Measurements from ENCODE around the gene PTPRA.
"Not testable (repeated sequence)": the region's sequence is repeated elsewhere in the genome, so short reads cannot be mapped to it uniquely, and the experiment has no call there.

PTPRA gene

DNA sequence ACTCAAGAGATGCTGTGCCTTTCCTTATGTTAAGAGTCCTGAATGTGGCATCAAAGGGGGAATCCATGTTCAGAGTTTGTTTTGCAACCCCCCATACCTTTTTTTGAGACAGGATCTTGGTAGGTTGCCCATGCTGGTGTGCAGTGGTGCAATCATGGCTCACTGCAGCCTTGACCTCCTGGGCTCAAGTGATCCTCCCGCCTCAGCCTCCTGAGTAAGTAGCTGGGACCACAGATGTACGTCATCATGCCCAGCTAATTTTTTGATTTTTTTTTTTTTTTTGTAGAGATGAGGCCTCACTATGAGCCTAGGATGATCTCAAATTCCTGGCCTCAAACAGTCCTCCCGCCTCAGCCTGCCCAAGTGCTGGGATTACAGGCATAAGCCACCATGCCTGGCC is 16.5 kb downstream of the PTPRA start:
- no peak for DNase-seq

- no peak for DNase-seq
These were observed 17.5 kb downstream of the PTPRA start for GRCh38 chr20:2890742-2891141.

GRCh38 chr20:2891343-2891742 is 18.1 kb downstream of the PTPRA start:
- DNase-seq = no peak

DNA sequence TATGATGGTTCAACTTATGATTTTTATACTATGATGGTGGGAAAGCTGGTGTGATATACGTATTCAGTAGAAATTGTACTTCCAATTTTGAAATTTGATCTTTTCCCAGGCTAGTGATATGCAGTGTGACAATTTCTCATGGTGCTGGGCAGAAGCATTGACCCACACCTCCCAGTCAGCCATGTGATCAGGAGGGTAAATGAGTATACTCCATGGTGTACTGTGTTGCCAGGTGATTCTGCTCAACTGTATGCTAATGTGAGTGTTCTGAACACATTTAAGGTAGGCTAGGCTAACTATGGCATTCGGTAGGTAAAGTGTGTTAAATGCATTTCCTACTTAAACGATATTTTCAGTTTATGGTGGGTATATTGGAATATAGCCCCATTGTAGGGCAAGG is 19.1 kb downstream of the PTPRA start:
- no peak for DNase-seq

- DNase-seq = no peak
These were observed 20.9 kb downstream of the PTPRA start for GRCh38 chr20:2894221-2894620.

- DNase-seq = not testable (repeated sequence)
These were observed 21.9 kb downstream of the PTPRA start for GRCh38 chr20:2895154-2895553.

GRCh38 chr20:2899243-2899642 is 26.0 kb downstream of the PTPRA start:
- DNase-seq = no peak

DNA sequence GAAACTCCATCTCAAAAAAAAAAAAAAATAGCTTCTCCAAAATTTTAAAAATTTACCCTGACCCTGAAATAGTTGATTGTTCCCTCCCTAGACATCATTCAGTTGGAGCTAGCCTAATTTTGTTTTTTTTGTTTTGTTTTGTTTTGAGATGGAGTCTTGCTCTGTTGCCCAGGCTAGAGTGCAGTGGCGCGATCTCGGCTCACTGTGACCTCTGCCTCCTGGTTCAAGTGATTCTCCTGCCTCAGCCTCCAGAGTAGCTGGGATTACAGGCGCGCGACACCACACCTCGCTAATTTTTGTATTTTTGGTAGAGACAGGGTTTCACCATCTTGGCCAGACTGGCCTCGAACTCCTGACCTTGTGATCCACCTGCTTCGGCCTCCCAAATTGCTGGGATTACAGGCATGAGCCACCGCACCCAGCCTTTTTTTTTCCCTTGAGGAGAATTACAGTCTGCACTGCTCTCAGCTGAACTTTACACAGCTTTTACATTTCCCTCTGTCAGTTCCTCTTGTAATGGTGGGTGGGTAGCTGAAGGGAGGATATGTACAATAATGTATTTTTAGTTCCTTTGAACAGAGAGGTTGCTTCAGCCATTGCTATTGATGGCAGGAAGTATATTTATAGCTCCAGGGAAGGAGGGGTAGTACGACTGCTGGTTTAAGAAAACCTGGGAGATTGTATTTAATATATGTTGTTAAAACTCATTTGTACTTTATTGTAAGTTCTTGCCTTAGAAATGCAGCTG is 27.7 kb downstream of the PTPRA start:
- no peak for DNase-seq

DNA sequence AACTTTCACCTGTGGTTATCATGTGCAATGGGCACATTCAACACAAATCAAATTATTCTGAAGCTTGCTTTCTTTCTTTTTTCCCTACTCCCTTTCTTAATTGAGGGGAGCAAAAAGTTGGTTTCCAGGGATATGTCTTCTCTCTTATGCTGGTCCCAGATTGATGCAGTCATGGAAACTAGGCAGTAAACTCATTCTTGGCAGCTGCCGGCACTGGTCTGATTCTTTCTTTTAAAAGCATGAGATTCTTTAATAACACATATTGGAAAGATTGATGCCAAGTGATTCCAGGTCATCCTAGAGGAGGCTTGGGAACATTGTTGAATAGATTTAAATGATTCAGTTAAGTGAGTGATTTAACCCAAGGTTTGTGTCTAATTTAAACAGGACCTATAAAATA is 29.0 kb downstream of the PTPRA start:
- no peak for DNase-seq

DNA sequence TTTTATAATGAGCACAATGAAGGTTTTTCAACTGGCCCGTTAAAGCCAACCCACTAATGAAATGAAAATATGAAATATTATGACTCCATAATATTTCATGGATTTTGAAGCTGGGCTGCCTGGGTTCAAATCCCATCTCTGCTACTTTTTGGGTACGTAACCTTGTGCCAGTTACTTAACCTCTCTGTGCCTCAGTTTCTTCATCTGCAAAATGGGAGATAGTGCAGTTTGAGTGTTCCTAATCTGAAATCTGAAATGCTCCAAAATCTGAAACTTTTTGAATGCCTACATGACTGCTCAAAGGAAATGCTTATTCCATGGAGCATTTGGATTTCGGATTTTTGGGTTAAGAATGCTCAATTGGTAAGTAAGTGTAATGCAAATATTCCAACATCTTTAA is 29.5 kb downstream of the PTPRA start:
- DNase-seq = no peak

DNA sequence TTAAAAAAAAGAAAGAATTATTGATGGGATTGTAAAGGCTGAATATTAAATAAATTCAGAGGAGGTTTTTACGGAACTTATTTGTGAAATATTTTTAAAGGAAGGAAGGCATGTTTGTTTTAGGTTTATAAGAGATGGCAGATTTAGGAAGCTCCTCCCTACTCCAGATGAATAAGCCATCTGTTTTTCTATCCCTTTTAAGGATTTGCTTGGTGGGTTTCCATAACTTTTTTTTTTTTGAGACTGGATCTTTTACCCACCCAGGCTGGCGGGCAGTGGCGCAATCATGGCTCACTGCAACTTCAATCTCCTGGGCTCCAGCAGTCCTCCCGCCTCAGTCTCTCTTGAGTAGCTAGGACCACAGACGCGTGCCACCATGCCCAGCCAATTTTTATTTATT is 30.4 kb downstream of the PTPRA start:
- DNase-seq = no peak

DNA sequence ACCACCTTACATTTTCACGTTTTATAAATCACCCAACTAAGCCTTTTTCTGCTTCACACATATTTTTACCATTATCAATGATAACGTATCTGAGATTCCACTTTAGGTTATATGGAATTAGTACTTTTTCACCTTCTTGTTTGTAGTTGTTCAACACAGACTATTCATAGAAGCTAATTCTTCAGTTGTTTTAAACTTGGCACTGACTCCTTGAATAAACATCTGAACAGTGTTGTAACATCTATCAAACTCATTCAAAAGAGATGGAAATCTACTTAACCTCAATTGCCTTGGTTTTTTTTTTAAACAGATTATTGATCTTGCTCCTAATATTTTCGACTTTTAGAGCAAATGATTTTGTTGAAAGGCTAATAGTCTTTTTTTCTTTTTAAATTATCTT is 34.2 kb downstream of the PTPRA start:
- DNase-seq = no peak

DNA sequence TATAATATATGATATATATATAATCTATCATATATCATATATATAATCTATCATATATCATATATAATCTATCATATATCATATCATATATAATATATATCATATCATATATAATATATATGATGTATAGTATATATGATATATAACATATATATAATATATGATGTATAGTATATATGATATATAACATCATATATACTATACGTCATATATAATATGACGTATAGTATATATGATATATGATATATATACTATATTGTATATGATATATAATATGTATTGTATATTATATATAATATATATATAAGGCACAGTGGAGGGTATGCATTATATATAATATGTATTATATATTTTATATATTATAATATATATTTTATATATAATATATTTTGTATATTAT is 36.7 kb downstream of the PTPRA start:
- no peak for DNase-seq

GRCh38 chr20:2911200-2911599 is 37.9 kb downstream of the PTPRA start:
- DNase-seq = no peak

GRCh38 chr20:2914160-2914559 is 40.9 kb downstream of the PTPRA start:
- DNase-seq = no peak

- DNase-seq = no peak
These were observed 44.0 kb downstream of the PTPRA start for GRCh38 chr20:2917266-2917665.

GRCh38 chr20:2918096-2919049 is 45.1 kb downstream of the PTPRA start:
- no peak for DNase-seq

GRCh38 chr20:2919518-2920245 is 46.4 kb downstream of the PTPRA start:
- no peak for DNase-seq

DNA sequence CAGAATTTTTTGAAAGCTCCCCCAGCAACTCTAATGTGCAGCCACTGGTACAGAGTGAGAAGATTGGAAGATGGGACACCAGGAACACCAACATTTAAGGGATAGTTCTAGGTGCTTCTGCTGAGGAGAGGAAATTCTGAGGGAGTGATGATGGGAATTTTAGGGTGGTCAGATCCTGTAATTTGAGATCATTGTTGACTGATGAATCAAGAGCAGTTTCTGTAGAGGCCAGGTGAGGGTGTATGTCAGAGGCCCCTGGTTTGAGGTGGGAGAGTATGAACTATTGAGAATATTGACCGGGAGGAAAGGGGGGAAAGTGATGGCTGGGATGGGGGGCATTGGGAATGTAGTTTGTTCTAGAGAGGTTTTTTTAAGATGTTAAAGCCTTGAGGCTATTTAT is 47.2 kb downstream of the PTPRA start:
- no peak for DNase-seq

DNA sequence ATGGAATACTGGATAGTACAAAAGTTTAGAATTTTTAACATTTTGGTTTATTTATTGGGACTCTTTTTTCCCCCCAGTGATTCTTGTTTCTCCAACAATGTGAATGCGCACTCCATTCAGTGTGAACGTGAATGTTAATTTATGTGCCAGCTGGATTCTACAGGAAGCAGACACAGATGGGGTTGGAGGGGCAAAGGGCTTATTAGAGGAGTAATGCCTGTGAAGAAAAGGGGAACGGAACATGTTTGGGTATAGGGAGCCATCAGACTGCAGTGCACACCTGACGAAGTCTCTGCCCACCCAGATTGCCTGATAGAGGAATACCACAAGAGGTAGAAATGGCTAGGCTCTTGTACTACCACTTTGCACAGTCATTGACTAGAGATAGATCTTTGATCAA is 48.2 kb downstream of the PTPRA start:
- no peak for DNase-seq

DNA sequence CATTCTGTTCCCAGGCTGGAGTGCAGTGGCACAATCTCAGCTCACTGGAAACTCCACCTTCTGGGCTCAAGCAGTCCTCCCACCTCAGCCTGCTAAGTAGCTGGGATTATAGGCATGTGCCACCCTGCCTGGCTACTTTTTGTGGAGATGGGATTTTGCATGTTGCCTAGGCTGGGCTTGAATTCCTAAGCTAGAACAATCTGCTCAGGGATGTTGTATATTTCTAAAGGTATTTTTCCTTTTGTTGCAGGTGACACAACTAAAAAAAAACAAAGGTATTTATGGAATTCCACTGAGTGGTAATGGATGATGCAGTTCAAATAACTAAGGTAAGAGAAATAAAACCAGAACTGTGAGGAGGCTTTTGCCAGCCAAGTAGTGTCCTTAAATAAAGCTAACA is 49.7 kb downstream of the PTPRA start:
- no peak for DNase-seq

DNA sequence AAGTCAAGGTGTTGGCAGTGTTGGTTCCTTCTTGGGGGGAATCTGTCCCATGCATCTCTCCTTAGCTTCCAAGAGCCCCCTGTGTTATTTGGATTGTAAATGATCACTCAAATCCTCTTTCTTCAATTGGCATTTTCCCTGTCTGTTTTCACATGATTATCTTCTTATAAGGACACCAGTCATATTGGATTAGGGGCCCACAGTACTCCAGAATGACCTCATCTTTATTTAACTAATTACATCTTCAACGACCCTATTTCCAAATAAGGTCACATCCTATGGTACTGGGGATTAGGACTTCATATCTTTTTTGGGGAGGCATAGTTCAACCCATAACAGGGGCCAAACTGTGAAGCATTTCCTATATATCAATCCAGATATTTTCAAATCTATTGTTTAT is 57.3 kb downstream of the PTPRA start:
- no peak for DNase-seq

DNA sequence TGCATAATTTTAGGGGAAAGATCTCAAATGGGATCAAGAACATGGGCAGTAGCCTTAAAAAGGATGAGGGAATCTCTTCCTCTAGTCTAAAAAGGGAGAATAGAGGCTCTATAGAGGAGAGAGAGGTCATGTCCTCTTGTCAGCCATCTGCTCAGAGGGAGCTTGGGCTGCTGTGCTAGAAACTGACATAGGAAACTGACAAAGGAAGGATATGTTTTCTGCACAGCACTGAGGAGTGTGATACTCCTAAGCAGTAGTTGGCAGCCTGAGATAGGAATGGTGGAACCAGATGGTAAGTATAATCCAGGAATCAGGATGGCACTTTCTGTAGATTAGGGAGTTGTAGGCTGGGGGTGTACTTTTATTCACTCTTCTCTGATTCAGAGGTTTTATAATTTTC is 59.2 kb downstream of the PTPRA start:
- DNase-seq = no peak

DNA sequence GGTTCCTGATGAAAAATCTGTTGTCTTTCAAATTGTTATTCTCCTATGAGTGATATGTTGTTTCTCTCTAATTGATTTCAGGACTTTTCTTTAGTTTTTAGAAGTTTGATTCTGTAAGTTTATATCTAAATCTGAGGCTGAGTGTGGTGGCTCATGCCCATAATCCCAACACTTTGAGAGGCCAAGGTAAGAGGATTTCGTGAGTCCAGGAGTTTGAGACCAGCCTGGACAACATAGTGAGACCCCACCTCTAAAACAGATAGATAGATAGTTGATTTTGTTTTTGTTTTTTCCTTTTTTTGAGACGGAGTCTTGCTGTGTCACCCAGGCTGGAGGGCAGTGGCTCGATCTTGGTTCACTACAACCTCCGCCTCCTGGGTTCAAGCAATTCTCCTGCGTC is 64.6 kb downstream of the PTPRA start:
- DNase-seq = no peak
